MM.1S (cell line): ENCODE results near the gene CDIPT.

Experiments
- CTCF ChIP-seq: fragments of 300-600 bp; sonication (generic); IDR thresholded peaks from 2 replicates; pipeline ENCODE4 v1.5.1; 2016; ENCODE audit warnings: antibody characterized with exemption, low read length, mixed read lengths
- EZH2 ChIP-seq: fragments of 300-600 bp; sonication (generic); optimal IDR thresholded peaks from 2 replicates; pipeline ENCODE3; 2017; ENCODE audit warnings: low read depth, mild to moderate bottlenecking, antibody characterized with exemption, low read length, mixed read lengths
- EZH2phosphoT487 ChIP-seq: fragments of 300-600 bp; sonication (generic); IDR thresholded peaks from 2 replicates; pipeline ENCODE4 v1.6.1; 2018; ENCODE audit warnings: antibody characterized with exemption, low read length

- no peak for TF ChIP-seq CTCF
- TF ChIP-seq EZH2phosphoT487, result no peak
- TF ChIP-seq EZH2, result no peak
Measured at GRCh38 chr16:29873319-29873718, 10.3 kb upstream of the CDIPT start.
